ENCODE results near the gene ST6GALNAC5.

GRCh38 chr1:77038000-77038399, 170.7 kb downstream of the ST6GALNAC5 start:
- TF ChIP-seq CTCF (IDR thresholded peaks at IDR 0.05; ENCODE audit: insufficient read depth, low read length) = no peak
- no peak for TF ChIP-seq GABPA (IDR thresholded peaks at IDR 0.05; ENCODE audit: low read depth)
- TF ChIP-seq POLR2AphosphoS5 (IDR thresholded peaks at IDR 0.05; ENCODE audit: low read depth) = no peak

Measured in HL-60 (cell line).